Progenitor cell of endocrine pancreas (in vitro differentiated cells): ENCODE data around the gene NUDT22. TPM values are rescaled to one million over a fixed set of nuclear protein-coding genes. Genes with fewer than 3 reads are reported as not detected.

Experiments used
- DNase-seq: peaks from one replicate; pipeline ENCODE4 v3.0.0; 2021; ENCODE audit warnings: low spot score; ENCODE audit not compliant: unreplicated experiment
- H3K27ac Mint-ChIP-seq: 2 replicates; pipeline ENCODE4 v1.8.0; 2021; ENCODE audit warnings: mild to moderate bottlenecking, moderate library complexity, mixed read lengths
- H3K27me3 Mint-ChIP-seq: 2 replicates; pipeline ENCODE4 v1.8.0; 2021; ENCODE audit warnings: mixed read lengths
- H3K36me3 Mint-ChIP-seq: 2 replicates; pipeline ENCODE4 v1.8.0; 2022; ENCODE audit warnings: mixed read lengths; ENCODE audit not compliant: insufficient read depth
- H3K4me1 Mint-ChIP-seq: 2 replicates; pipeline ENCODE4 v1.8.0; 2021; ENCODE audit warnings: low read depth, mixed read lengths
- H3K4me3 Mint-ChIP-seq: 2 replicates; pipeline ENCODE4 v1.8.0; 2021; ENCODE audit warnings: low read depth, mild to moderate bottlenecking, moderate library complexity, mixed read lengths
- H3K9me3 Mint-ChIP-seq: 2 replicates; pipeline ENCODE4 v1.8.0; 2021; ENCODE audit warnings: low read depth, mixed read lengths
- CTCF ChIP-seq: fragments of 200-600 bp; sonication (generic); IDR thresholded peaks from one replicate; pipeline ENCODE4 v1.5.0; 2021; ENCODE audit warnings: antibody characterized with exemption, mild to moderate bottlenecking; ENCODE audit not compliant: unreplicated experiment
- total RNA-seq: library from RNA; stranded (reverse); gene quantifications from 2 replicates; pipeline ENCODE4 v1.2.1, GENCODE V29; 2021

The NUDT22 gene
- total RNA-seq, 1 donor from 2014 or later = 48.2 TPM

- Mint-ChIP-seq H3K27ac (no peak overlapping the region), H3K4me1 (peaks cover 13% of the 10 kb centered on the region), H3K27me3 (no peaks in the 10 kb centered on the region), H3K9me3 (no peaks in the 10 kb centered on the region), H3K36me3 (peaks cover 4% of the 10 kb centered on the region), H3K4me3 (no peak overlapping the region)
- DNase-seq = no peak
- no peak for TF ChIP-seq CTCF
Measured at GRCh38 chr11:64223001-64223651, 2.9 kb upstream of the NUDT22 start.

DNA sequence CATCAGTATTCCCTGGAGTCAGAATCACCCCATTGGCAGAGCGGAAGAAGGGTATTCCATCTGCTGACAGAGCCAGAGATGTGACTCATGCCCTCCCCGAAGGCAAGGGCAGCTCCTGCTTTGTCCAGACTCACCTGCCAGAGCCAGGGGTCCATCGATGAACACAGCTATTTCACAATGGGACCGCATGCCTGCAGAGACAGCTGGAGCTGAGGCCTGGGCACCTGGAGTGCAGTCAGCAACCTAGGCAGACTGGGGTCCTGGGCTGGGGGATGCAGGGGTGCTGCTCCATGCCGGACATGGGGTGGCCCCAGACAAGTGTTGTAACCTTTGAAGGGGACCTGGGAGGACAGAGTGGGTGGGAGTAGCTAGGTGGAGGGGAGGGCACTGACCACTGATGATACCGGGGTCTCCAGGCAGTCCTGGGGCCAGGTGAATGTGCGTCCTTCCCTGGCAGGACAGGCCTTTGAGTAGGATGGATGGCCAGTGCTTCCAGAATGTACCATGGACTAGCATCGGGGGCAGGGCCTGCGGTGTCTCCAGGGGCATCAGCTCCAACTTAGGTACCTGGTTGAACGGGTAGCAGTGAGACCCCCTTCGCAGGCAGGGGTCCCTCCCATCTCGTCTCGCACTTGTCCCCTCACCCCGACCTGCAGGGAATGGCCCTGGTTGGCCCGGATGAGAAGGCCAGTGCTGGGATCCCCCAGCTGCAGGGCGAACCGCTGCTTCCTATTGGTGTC, 1.8 kb upstream of the NUDT22 start:
- no peak for DNase-seq
- Mint-ChIP-seq H3K36me3 (no peaks in the 10 kb centered on the region), H3K27me3 (no peaks in the 10 kb centered on the region), H3K9me3 (no peaks in the 10 kb centered on the region), H3K4me3 (peak overlapping the region; percentile 87), H3K27ac (no peak overlapping the region), H3K4me1 (peaks cover 7% of the 10 kb centered on the region)
- no peak for TF ChIP-seq CTCF

GRCh38 chr11:64224891-64225607, 1.0 kb upstream of the NUDT22 start:
- H3K27me3 Mint-ChIP-seq = no peaks in the 10 kb centered on the region
- no peaks in the 10 kb centered on the region for H3K9me3 Mint-ChIP-seq
- no peak overlapping the region for H3K27ac Mint-ChIP-seq

GRCh38 chr11:64226507-64227051, 505 bp downstream of the NUDT22 start:
- no peak overlapping the region for H3K27ac Mint-ChIP-seq
- H3K4me1 Mint-ChIP-seq = peaks cover 16% of the 10 kb centered on the region
- H3K36me3 Mint-ChIP-seq = no peaks in the 10 kb centered on the region
- no peak for DNase-seq
- TF ChIP-seq CTCF = no peak
- no peaks in the 10 kb centered on the region for H3K27me3 Mint-ChIP-seq
- peak overlapping the region; percentile 87 for H3K4me3 Mint-ChIP-seq
- no peaks in the 10 kb centered on the region for H3K9me3 Mint-ChIP-seq

More at GRCh38 chr11:64224891-64225607, 1.0 kb upstream of the NUDT22 start:
- DNase-seq = no peak
- peaks cover 13% of the 10 kb centered on the region for H3K4me1 Mint-ChIP-seq
- H3K36me3 Mint-ChIP-seq = no peaks in the 10 kb centered on the region
- H3K4me3 Mint-ChIP-seq = peak overlapping the region; percentile 87
- no peak for TF ChIP-seq CTCF

- Mint-ChIP-seq H3K36me3 (no peaks in the 10 kb centered on the region), H3K4me1 (peaks cover 16% of the 10 kb centered on the region), H3K9me3 (no peaks in the 10 kb centered on the region), H3K27me3 (no peaks in the 10 kb centered on the region), H3K4me3 (peak overlapping the region; percentile 87), H3K27ac (no peak overlapping the region)
- no peak for DNase-seq
- TF ChIP-seq CTCF = no peak
Measured at GRCh38 chr11:64227405-64227956, 1.4 kb downstream of the NUDT22 start.
